OCI-LY7 (cell line): ENCODE data around the gene AFTPH.

ENCODE experiments used
- CTCF ChIP-seq: fragments of 200-600 bp; sonication (generic); conservative IDR thresholded peaks from 2 replicates; pipeline ENCODE4 v1.5.1; 2014; ENCODE audit warnings: mild to moderate bottlenecking, antibody characterized with exemption, low read length, moderate library complexity, mixed read lengths
- EZH2phosphoT487 ChIP-seq: fragments of 200-600 bp; sonication (generic); IDR thresholded peaks from 2 replicates; pipeline ENCODE4 v1.6.1; 2018; ENCODE audit warnings: low read depth, borderline replicate concordance, mild to moderate bottlenecking, mixed run types, antibody characterized with exemption, low read length, moderate library complexity, mixed read lengths

GRCh38 chr2:64591188-64591587, 67.1 kb downstream of the AFTPH start:
- TF ChIP-seq CTCF (no peak), EZH2phosphoT487 (no peak)
